Subcutaneous abdominal adipose tissue (tissue), 5 donors: ENCODE measurements around the gene RAET1G.
"Not testable (repeated sequence)": the region's sequence is repeated elsewhere in the genome, so short reads cannot be mapped to it uniquely, and the experiment has no call there.

ENCODE experiments used
- H3K27ac ChIP-seq: one replicate; pipeline ENCODE4 v1.7.0; 2013; ENCODE audit warnings: low read depth, mild to moderate bottlenecking, inconsistent platforms, low read length, moderate library complexity
- H3K27me3 ChIP-seq, 5 donors: one replicate each; pipeline ENCODE4 v1.7.0; 2013; ENCODE audit warnings: low read length in 5 of 5, inconsistent platforms in 1 of 5; ENCODE audit not compliant: control insufficient read depth in 5 of 5, insufficient read depth in 4 of 5
- H3K36me3 ChIP-seq, 5 donors: one replicate each; pipeline ENCODE4 v1.7.0; 2013; ENCODE audit warnings: low read length in 5 of 5; ENCODE audit not compliant: control insufficient read depth in 5 of 5, insufficient read depth in 5 of 5
- H3K4me1 ChIP-seq, 5 donors: one replicate each; pipeline ENCODE4 v1.7.0; 2013; ENCODE audit warnings: low read length in 5 of 5, mild to moderate bottlenecking in 3 of 5, moderate library complexity in 1 of 5; ENCODE audit not compliant: control insufficient read depth in 5 of 5, insufficient read depth in 5 of 5
- H3K4me3 ChIP-seq, 5 donors: one replicate each; pipeline ENCODE4 v1.7.0; 2013; ENCODE audit warnings: low read length in 5 of 5, low read depth in 1 of 5
- H3K9ac ChIP-seq, 5 donors: one replicate each; pipeline ENCODE4 v1.7.0; 2013; ENCODE audit warnings: low read length in 5 of 5, mild to moderate bottlenecking in 4 of 5, moderate library complexity in 3 of 5
- H3K9me3 ChIP-seq, 5 donors: one replicate each; pipeline ENCODE4 v1.7.0; 2013; ENCODE audit warnings: low read length in 5 of 5; ENCODE audit not compliant: control insufficient read depth in 5 of 5
- donor health status: healthy.
- donor health status: healthy.
- donor health status: healthy.
- donor health status: healthy.
- donor health status: healthy.

RAET1G gene

GRCh38 chr6:149953934-149954327 is 31.0 kb upstream of the RAET1G start:
- H3K27me3 ChIP-seq, result peaks cover 7 to 57% (median 24%) of the 10 kb centered on the region in 5 donors
- H3K27ac ChIP-seq, H3K9me3 ChIP-seq, H3K4me3 ChIP-seq, H3K9ac ChIP-seq, H3K36me3 ChIP-seq, H3K4me1 ChIP-seq: not testable (repeated sequence)

DNA sequence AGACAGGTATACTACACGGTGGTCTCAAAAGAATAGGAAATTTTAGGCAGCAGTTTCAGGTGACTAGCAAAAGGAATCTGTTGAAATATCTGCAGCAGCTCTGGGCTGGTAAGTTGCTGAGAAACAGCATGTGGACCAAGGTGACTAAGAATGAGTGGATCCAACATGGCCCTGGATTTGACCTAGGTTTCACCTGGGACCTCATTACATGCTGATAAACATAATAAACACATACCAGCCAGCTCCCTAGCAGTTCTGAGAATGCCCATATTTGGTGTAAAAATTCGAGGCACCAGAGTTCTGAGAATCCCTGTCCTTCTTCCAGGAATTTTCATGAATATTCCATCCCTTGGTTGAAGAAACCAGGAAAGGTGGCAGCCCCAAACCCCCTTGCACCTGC is 30.5 kb upstream of the RAET1G start:
- not testable (repeated sequence) for H3K4me3 ChIP-seq, H3K27ac ChIP-seq, H3K4me1 ChIP-seq, H3K36me3 ChIP-seq, H3K9ac ChIP-seq, H3K9me3 ChIP-seq
- H3K27me3 ChIP-seq, result peaks cover 7 to 56% (median 23%) of the 10 kb centered on the region in 5 donors

DNA sequence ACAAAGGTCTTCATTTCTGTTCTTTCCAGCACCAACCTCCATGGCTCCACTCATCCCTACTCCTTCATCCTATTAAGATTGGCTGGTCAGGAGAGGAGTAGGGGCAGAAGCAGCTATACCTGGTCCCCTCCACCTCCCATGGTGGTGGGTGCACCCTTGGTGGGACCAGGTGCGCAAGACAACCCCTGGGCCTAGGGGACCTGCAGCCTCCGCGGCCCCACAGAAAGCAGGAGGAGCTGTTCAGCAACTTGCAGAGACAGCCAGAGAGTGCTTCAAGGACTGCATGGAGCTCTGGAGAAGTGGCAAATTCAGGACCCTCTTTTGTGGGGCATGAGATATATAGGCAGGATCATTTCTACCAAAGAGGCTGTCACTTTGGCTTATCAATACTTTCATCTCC is 28.7 kb upstream of the RAET1G start:
- H3K9me3 ChIP-seq, result no peaks in the 10 kb centered on the region
- no peaks in the 10 kb centered on the region for H3K36me3 ChIP-seq
- no peak overlapping the region for H3K9ac ChIP-seq
- H3K4me1 ChIP-seq, result peaks cover 0 to 4% (median 0%) of the 10 kb centered on the region in 5 donors
- no peak overlapping the region for H3K27ac ChIP-seq
- peaks cover 13 to 53% (median 23%) of the 10 kb centered on the region in 5 donors for H3K27me3 ChIP-seq
- H3K4me3 ChIP-seq, result no peak overlapping the region

DNA sequence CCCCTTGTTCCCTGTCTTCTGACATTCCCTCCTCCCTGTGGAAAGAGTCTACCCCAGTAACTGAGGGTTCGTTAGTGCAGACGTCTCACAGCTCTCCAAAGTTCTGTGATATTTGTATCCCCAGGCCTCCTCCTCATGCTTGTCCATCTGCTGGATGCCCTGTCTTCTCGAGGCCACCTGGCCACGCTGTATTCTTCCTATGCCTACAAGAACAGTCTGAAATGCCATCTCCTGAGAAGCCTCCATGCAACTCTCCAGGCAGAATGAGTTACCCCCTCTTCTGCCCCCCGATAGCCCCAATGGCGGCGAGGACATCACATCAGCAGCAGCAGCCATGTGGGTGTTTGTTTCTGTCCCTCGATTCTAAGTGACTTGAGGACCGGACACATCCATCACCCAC is 28.2 kb upstream of the RAET1G start:
- H3K27me3 ChIP-seq, result peaks cover 13 to 52% (median 22%) of the 10 kb centered on the region in 5 donors
- no peak overlapping the region for H3K9ac ChIP-seq
- no peaks in the 10 kb centered on the region for H3K9me3 ChIP-seq
- no peak overlapping the region for H3K4me3 ChIP-seq
- H3K36me3 ChIP-seq, result no peaks in the 10 kb centered on the region
- peaks cover 0 to 4% (median 0%) of the 10 kb centered on the region in 5 donors for H3K4me1 ChIP-seq
- no peak overlapping the region for H3K27ac ChIP-seq

- Histone ChIP-seq H3K27me3 (peaks cover 13 to 45% (median 15%) of the 10 kb centered on the region in 5 donors), H3K36me3 (no peaks in the 10 kb centered on the region), H3K4me1 (peaks cover 0 to 4% (median 0%) of the 10 kb centered on the region in 5 donors), H3K9ac (no peak overlapping the region), H3K27ac (no peak overlapping the region), H3K9me3 (no peaks in the 10 kb centered on the region), H3K4me3 (no peak overlapping the region)
Observed at GRCh38 chr6:149950423-149950822, 27.5 kb upstream of the RAET1G start.

DNA sequence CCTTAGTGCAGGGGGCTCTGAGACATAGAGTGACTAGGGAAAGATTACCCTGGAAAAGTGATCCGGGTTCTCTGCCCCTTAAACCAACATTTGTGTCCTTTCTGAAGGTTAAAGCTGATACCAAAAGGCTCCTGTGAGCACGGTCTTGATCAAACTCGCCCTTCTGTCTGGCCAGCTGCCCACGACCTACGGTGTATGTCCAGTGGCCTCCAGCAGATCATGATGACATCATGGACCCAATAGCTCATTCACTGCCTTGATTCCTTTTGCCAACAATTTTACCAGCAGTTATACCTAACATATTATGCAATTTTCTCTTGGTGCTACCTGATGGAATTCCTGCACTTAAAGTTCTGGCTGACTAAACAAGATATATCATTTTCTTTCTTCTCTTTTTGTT is 25.7 kb upstream of the RAET1G start:
- no peak overlapping the region for H3K4me3 ChIP-seq
- H3K4me1 ChIP-seq, result peaks cover 0 to 1% (median 0%) of the 10 kb centered on the region in 5 donors
- peaks cover 13 to 35% (median 15%) of the 10 kb centered on the region in 5 donors for H3K27me3 ChIP-seq
- no peaks in the 10 kb centered on the region for H3K36me3 ChIP-seq
- no peak overlapping the region for H3K27ac ChIP-seq
- H3K9ac ChIP-seq, result no peak overlapping the region
- H3K9me3 ChIP-seq, result no peaks in the 10 kb centered on the region

DNA sequence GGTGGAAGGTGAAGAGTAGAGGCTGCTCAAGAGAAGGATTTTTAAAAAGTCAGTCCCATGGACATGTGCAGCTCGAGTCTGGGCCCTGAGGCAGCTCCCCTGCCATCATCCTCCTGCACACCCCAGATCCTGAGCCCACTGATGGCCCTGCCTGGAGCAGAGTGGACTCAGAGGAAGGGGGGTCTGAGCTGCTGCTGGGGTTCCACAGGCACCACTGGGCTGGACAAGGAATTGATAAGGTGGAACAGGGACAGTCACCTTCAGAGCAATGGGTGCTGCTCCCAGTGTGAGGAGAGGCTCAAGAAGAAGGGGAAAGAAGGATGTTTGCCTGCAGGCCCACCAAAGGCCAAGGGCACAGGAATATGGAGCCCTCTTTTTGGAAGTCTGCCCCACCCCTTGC is 25.1 kb upstream of the RAET1G start:
- peaks cover 13 to 29% (median 15%) of the 10 kb centered on the region in 5 donors for H3K27me3 ChIP-seq
- H3K9ac ChIP-seq, result no peak overlapping the region
- no peak overlapping the region for H3K27ac ChIP-seq
- H3K4me1 ChIP-seq, result no peaks in the 10 kb centered on the region
- no peaks in the 10 kb centered on the region for H3K9me3 ChIP-seq
- H3K4me3 ChIP-seq, result no peak overlapping the region
- H3K36me3 ChIP-seq, result no peaks in the 10 kb centered on the region

DNA sequence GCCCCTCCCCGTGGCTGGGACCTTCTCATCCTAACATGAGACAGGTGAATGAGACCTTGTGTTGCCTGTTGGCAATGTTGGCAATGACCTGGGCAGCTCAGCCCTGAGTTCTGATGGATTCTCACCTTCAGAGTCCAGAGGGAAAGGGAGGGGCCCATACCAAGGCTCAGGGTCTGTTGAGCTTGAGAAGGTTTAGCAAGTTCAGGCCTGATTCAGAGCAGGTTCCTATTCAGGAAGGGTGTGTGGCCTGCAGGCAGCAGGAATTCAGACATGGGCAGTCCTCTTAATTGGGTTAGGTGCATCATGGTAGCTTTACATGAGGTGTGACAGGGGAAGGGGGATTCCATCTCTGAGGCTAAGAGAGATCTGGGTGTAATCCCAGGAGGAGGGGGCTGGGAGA is 24.6 kb upstream of the RAET1G start:
- H3K4me1 ChIP-seq, H3K9me3 ChIP-seq, H3K9ac ChIP-seq, H3K27ac ChIP-seq, H3K36me3 ChIP-seq, H3K4me3 ChIP-seq: not testable (repeated sequence)
- H3K27me3 ChIP-seq, result peaks cover 9 to 25% (median 15%) of the 10 kb centered on the region in 5 donors

- H3K36me3 ChIP-seq, H3K9me3 ChIP-seq, H3K4me1 ChIP-seq, H3K27ac ChIP-seq, H3K4me3 ChIP-seq, H3K9ac ChIP-seq: not testable (repeated sequence)
- peaks cover 9 to 19% (median 13%) of the 10 kb centered on the region in 5 donors for H3K27me3 ChIP-seq
Observed at GRCh38 chr6:149946631-149947030, 23.7 kb upstream of the RAET1G start.

DNA sequence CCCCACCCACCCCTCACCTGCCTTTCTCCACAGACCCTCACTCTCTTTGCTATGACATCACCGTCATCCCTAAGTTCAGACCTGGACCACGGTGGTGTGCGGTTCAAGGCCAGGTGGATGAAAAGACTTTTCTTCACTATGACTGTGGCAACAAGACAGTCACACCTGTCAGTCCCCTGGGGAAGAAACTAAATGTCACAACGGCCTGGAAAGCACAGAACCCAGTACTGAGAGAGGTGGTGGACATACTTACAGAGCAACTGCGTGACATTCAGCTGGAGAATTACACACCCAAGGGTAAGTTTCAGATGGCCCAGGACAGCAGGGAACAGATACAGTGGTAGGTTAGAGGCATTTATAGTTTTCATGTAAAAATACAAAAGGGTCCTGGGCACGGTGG is 22.4 kb upstream of the RAET1G start:
- H3K4me3 ChIP-seq, H3K9ac ChIP-seq, H3K27ac ChIP-seq, H3K9me3 ChIP-seq, H3K36me3 ChIP-seq: not testable (repeated sequence)
- H3K4me1 ChIP-seq, result peaks cover 0 to 16% (median 14%) of the 10 kb centered on the region in 5 donors
- peaks cover 6 to 16% (median 12%) of the 10 kb centered on the region in 5 donors for H3K27me3 ChIP-seq

GRCh38 chr6:149943321-149943720 is 20.4 kb upstream of the RAET1G start:
- not testable (repeated sequence) for H3K27ac ChIP-seq, H3K4me3 ChIP-seq, H3K36me3 ChIP-seq, H3K9ac ChIP-seq, H3K9me3 ChIP-seq
- Histone ChIP-seq H3K27me3 (peaks cover 25 to 31% (median 28%) of the 10 kb centered on the region in 5 donors), H3K4me1 (peaks cover 0 to 24% (median 22%) of the 10 kb centered on the region in 5 donors)
